GM12865 (cell line): ENCODE results near the gene PDE8A.

Experiments used
- DNase-seq: peaks from one replicate; pipeline ENCODE4 v3.0.0; 2010; ENCODE audit warnings: low read depth
- H3K4me3 ChIP-seq: 2 replicates; pipeline ENCODE4 v1.5.1; 2011; ENCODE audit warnings: mild to moderate bottlenecking, low read depth, low read length, control low read depth
- TF ChIP-seq, protein P1 (sequence below): IDR thresholded peaks from 2 replicates; pipeline ENCODE4 v1.5.1; 2011; ENCODE audit warnings: low read length, control low read depth, low read depth, inconsistent platforms; ENCODE audit not compliant: insufficient read depth; ENCODE audit errors: missing control alignments

The PDE8A gene

DNA sequence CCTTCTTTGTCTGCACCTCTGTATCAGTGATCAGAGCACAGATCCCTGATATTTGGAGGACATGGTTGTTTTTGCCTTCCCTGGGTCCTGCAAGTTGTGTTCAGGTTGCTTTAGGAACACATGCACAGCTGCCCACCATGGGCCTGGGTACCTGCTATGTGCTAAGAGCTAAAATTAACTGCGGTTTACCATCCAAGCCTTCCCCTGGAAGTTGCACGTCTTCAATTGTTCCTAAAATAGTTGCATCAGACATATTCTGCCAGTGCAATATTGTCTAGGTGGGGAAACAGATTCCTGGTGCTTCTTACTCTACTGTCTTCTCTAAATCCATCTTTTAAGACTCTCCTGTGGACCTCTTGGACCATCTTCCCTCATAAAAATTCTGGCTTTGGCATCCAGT, 80.9 kb downstream of the PDE8A start:
- TF ChIP-seq, protein P1, sequence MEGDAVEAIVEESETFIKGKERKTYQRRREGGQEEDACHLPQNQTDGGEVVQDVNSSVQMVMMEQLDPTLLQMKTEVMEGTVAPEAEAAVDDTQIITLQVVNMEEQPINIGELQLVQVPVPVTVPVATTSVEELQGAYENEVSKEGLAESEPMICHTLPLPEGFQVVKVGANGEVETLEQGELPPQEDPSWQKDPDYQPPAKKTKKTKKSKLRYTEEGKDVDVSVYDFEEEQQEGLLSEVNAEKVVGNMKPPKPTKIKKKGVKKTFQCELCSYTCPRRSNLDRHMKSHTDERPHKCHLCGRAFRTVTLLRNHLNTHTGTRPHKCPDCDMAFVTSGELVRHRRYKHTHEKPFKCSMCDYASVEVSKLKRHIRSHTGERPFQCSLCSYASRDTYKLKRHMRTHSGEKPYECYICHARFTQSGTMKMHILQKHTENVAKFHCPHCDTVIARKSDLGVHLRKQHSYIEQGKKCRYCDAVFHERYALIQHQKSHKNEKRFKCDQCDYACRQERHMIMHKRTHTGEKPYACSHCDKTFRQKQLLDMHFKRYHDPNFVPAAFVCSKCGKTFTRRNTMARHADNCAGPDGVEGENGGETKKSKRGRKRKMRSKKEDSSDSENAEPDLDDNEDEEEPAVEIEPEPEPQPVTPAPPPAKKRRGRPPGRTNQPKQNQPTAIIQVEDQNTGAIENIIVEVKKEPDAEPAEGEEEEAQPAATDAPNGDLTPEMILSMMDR: no peak
- H3K4me3 ChIP-seq: no peak overlapping the region
- DNase-seq: no peak

DNA sequence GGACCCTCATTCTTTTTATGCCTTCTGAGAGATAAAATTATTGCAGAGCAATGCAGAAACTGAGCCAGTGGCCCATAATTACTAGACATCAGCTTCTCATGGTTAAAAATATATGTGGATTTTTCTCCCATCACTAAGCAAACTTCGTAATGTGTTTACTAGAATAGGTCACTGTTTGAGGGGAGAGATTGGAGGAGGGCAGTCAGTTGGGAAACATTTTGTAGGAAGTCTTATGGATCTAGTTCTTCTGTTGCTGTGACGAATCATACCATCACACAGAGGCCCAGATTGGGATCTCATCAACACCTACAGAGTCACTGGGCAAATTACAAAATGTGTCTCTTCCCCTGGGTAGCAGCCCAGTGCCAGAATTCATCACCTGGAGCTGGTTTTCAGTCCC, 81.4 kb downstream of the PDE8A start:
- DNase-seq: no peak
- TF ChIP-seq, protein P1: no peak
- H3K4me3 ChIP-seq: no peak overlapping the region

DNA sequence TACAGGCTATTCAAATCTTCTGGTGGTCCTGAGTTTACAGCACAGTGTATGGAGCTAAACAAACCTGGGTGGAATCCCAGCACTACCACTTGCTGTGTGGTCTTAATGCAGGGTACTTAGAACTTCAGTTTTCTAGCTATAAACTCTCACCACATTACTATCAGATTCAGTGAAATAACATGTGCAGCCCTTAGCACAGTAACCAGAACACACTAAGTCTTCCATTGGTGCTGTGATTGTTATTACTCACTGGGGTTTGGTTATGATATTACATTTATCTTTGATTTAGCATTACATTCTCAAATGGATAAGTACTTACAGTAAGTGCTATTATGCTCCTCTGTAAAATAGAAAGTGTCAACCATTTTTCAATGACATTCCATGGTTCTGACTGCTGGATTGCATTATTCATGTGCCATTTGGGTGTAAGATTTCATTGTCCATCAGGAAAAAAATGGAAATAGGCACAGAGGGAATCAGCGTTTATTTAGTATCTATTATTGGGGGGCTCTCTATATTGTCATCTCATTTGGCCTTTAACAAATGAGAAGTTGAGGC, 81.9 kb downstream of the PDE8A start:
- no peak overlapping the region for H3K4me3 ChIP-seq
- TF ChIP-seq, protein P1: no peak
- DNase-seq: no peak

DNA sequence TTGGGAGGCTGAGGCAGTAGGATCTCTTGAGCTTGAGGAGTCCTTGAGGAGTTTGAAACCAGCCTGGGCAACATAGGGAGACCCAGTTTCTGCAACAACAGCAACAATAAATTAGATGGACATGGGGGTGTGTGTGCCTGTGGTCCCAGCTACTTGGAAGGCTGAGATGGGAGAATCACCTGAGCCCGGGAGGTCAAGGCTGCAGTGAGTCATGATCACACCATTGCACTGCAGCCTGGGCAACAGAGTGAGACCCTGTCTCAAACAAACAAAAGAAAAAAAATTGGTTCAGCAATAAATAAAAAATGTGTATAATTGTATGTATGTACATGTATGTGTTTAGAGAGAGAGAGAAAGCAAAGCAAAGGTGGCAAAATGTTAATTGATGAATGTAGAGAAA, 83.1 kb downstream of the PDE8A start:
- no peak for DNase-seq
- no peak overlapping the region for H3K4me3 ChIP-seq
- TF ChIP-seq, protein P1: no peak

DNA sequence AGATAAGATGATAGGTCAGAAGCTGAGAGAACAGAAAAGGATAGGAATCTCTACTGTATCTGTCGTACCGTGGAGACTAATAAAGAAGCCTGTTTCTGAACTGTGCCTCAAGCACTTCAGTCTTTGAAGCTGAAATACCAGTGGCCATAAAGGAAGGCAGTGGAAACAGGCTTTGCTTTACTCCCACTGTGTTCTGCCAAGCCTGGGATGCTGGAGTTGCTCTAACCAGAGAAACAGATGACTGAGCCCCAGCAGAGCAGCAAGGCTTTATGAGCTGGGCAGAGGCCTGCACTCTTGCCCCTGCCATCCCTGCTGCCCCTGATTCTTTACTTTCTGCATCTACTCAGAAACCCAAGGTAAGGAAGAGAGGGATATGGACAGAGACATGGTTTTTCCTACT, 89.4 kb downstream of the PDE8A start:
- TF ChIP-seq, protein P1: no peak
- no peak overlapping the region for H3K4me3 ChIP-seq
- no peak for DNase-seq

DNA sequence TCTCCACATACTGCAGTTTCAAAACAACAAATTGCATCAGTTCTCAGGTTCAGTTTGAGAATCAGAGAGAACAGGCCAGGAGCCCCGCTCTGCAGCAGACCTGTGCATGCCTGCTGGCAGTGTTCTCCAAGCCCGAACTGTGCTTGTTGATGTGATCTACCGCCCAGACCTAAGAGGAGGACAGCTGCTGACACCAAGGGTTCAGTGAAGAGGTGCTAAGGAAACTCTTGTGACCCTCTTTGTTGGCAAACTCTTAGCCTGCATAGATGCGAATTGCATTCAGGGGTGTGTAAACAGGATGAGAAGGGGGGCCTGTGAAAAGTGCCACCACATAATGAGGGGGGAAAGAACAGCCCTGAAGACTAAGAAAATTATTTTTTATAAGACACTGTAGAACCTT, 89.8 kb downstream of the PDE8A start:
- no peak for DNase-seq
- TF ChIP-seq, protein P1: no peak
- no peak overlapping the region for H3K4me3 ChIP-seq

DNA sequence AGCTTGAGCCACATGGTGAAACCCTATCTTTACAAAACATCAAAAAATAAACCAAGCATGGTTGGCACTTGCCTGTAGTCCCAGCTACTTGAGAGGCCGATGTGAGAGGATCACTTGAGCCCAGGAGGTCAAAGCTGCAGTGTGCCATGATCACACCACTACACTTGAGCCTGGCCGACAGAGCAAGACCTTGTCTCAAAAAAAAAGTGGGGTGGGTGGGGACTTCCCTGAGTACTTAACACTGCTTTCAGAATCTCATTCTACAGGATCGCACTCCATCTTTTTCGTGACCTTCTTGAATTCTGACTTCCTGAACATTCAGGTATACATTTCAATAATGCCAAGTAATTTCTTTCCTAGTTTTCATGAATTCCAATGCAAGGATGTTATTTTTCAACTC, 91.3 kb downstream of the PDE8A start:
- no peak overlapping the region for H3K4me3 ChIP-seq
- DNase-seq: no peak
- TF ChIP-seq, protein P1: no peak
